Activated naive CD4-positive, alpha-beta T cell treated with anti-CD3 and anti-CD28 coated beads for 36 hours (primary cell): ENCODE data around the gene ARHGEF10L. TPM values are rescaled to one million over a fixed set of nuclear protein-coding genes. Genes with fewer than 3 reads are reported as not detected.

Source experiments
- CTCF ChIA-PET: fragments of 350-600 bp; sonication (Branson Sonifier 250); formaldehyde crosslinking; loops from one replicate; lab custom pipeline; 2021; ENCODE audit warnings: antibody characterized with exemption; lab: Charles Lee
- DNase-seq: peaks from one replicate; pipeline ENCODE4 v3.0.0-alpha.2; 2020
- H3K27ac Mint-ChIP-seq: one replicate; pipeline ENCODE4 v1.8.0; 2021; ENCODE audit warnings: mild to moderate bottlenecking, mixed read lengths
- H3K27me3 Mint-ChIP-seq: one replicate; pipeline ENCODE4 v1.8.0; 2021; ENCODE audit warnings: low read depth, mixed read lengths
- H3K36me3 Mint-ChIP-seq: one replicate; pipeline ENCODE4 v1.8.0; 2021; ENCODE audit warnings: low read depth, mixed read lengths
- H3K4me1 Mint-ChIP-seq: one replicate; pipeline ENCODE4 v1.8.0; 2021; ENCODE audit warnings: low read depth, mixed read lengths
- H3K4me3 Mint-ChIP-seq: one replicate; pipeline ENCODE4 v1.8.0; 2021; ENCODE audit warnings: mild to moderate bottlenecking, moderate library complexity, mixed read lengths
- H3K9me3 Mint-ChIP-seq: one replicate; pipeline ENCODE4 v1.8.0; 2021; ENCODE audit warnings: mixed read lengths
- intact Hi-C: fragments of 100-400 bp; cut with micrococcal nuclease; formaldehyde crosslinking; loops from one replicate; pipeline ENCODE4 v1.15.1; 2023
- total RNA-seq, 2 experiments: library from RNA; stranded (reverse); gene quantifications; one replicate each; pipeline ENCODE4 v1.2.3, GENCODE V29; 2021

The ARHGEF10L gene
- total RNA-seq, 2 experiments from 2014 or later: not detected

DNA sequence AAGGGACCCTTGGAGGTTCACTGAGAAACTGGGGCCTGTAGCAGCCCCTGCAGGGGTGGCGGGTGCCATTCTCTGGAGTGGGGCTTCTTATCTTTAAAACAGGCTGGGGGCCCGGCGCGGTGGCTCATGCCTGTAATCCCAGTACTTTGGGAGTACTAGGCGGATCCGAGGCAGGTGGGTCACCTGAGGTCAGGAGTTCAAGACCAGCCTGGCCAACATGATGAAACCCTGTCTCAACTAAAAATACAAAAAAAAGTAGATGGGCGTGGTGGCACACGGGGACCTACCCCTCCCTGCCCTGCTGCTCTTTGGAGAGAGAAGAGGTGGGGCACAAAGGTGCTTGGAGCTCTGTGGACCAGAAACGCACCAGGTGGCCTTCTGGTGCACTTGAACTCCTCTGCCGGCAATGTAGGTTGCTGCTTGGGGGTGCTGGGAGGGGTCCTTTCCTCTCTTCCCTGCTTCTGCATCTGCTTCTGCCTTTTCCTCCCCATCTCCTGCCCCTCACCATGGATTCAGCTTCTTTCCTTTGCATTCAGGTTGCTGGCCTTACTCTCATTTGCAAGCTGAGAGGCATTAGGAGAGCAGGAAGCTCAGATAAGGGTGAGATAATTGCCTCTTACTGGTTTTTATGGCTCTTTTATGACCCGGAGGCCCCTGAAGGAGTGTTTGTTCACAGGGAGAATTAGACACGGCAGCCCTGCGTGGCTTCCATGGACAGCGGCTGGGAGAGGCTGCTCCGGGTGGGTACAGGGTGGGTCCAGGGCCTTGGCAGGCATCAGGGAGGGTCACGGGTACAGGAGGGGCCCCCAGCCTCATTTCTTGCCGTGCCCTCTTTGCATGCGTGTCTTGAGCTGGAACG, 57.4 kb downstream of the ARHGEF10L start:
- Mint-ChIP-seq H3K4me1 (no peaks in the 10 kb centered on the region), H3K27me3 (no peaks in the 10 kb centered on the region), H3K36me3 (no peaks in the 10 kb centered on the region), H3K4me3 (no peak overlapping the region), H3K27ac (no peak overlapping the region), H3K9me3 (no peaks in the 10 kb centered on the region)
- intact Hi-C loops: no loop called here
- no peak for DNase-seq
- CTCF ChIA-PET: no interaction called here

DNA sequence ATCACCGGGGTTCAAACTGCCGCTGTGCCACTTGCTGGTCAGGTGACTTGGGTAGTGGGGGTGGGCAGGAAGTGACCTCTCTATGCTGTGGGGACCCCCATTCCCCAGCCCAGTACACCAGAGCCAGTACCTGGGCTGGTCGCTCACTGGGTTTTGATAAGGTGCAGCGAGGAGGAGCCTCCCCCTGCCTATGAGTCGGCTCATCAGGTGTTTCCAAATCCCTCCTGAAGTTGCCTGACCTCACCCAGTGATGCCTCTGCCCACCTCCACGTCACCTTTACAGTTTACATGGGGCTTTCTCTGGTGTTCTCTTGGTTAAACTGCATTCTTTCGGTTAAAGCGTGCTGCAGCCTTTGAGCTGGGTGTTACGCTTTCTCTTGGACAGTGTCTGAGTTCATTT, 58.2 kb downstream of the ARHGEF10L start:
- Mint-ChIP-seq H3K9me3 (no peaks in the 10 kb centered on the region), H3K4me1 (no peaks in the 10 kb centered on the region), H3K36me3 (no peaks in the 10 kb centered on the region), H3K4me3 (no peak overlapping the region), H3K27ac (no peak overlapping the region), H3K27me3 (no peaks in the 10 kb centered on the region)
- intact Hi-C loops: no loop called here
- CTCF ChIA-PET: no interaction called here
- DNase-seq: no peak

DNA sequence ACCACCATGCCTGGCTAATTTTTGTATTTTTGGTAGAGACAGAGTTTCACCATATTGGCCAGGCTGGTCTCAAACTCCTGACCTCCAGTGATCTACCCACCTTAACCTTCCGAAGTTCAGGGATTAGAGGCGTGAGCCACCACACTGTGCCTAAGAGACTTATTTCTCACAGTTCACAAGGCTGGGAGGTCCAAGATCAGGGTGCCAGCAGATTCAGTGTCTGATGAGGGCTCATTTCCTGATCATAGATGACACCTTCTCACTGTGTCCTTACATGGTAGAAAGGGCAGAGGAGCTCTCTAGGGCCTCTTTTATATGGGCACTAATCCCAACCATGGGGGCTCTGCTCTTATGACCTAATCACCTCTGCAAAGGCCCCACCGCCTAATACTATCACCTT, 58.8 kb downstream of the ARHGEF10L start:
- CTCF ChIA-PET: interaction anchor here (1.1 kb wide), 1 partner anchor 8 kb away, joined by 3 read pairs; no protein-coding TSS in a partner anchor
- Mint-ChIP-seq H3K9me3 (no peaks in the 10 kb centered on the region), H3K27me3 (no peaks in the 10 kb centered on the region), H3K36me3 (no peaks in the 10 kb centered on the region), H3K27ac (no peak overlapping the region), H3K4me1 (no peaks in the 10 kb centered on the region), H3K4me3 (no peak overlapping the region)
- DNase-seq: no peak
- intact Hi-C loops: no loop called here

DNA sequence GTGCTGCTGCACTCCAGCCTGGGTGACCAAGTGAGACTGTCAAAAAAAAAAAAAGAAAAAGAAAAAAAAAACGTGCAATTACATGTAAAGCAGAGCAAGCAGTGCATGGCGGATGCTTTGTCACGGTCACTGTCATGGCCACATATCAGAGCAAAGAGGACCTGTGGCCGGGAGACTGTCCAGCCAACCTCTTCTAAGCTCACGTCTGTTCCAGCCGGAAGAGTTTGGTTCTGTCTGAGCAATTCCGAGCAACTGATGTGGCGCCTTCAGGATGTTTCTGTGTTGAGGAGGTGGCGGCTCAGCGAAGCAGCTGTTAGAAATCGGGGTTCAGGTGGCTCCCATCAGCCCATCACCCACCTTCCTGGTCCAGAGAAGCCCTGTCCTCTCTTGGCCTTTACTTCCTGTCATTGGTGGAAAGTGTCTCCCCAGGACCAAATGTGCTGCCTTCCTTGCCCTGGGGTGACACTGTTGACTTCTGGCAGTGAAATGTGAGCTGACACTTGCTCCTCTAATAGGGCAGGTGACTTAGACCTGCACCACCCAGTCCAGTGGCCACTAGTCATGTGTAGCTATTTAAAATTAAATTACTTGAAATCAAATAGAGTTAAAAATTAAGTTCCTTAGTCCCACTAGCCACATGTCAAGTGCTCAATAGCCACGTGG, 59.9 kb downstream of the ARHGEF10L start:
- no peaks in the 10 kb centered on the region for H3K36me3 Mint-ChIP-seq

DNA sequence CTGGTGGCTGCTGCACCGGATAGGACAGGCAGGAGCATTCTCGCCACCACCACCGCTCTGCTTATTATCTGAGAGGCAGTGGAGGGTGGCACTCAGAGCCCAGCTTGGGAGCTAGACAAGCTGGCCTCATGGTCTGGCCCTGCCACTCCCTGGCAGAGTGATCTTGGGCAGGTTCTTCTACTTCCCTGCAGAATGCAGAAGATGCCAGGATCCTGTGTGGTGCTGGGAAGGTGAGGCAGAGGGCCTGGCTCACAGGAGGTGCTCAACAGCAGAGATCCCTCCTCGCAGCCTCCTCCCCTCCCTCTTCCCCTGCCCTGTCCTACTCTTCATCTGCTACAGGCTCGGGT, 60.4 kb downstream of the ARHGEF10L start:
- H3K9me3 Mint-ChIP-seq: no peaks in the 10 kb centered on the region
- no peak for DNase-seq
- no peaks in the 10 kb centered on the region for H3K36me3 Mint-ChIP-seq
- no peaks in the 10 kb centered on the region for H3K4me1 Mint-ChIP-seq
- H3K27me3 Mint-ChIP-seq: no peaks in the 10 kb centered on the region
- intact Hi-C loops: no loop called here
- H3K27ac Mint-ChIP-seq: no peak overlapping the region
- CTCF ChIA-PET: no interaction called here
- no peak overlapping the region for H3K4me3 Mint-ChIP-seq

More for the DNA sequence above, 59.9 kb downstream of the ARHGEF10L start:
- intact Hi-C loops: no loop called here
- no peak for DNase-seq
- Mint-ChIP-seq H3K9me3 (no peaks in the 10 kb centered on the region), H3K27me3 (no peaks in the 10 kb centered on the region), H3K4me1 (no peaks in the 10 kb centered on the region), H3K4me3 (no peak overlapping the region), H3K27ac (no peak overlapping the region)
- CTCF ChIA-PET: interaction anchor here (0.6 to 1.1 kb wide), 2 partner anchors 7 to 13 kb away, joined by 3 to 4 read pairs; no protein-coding TSS in a partner anchor

DNA sequence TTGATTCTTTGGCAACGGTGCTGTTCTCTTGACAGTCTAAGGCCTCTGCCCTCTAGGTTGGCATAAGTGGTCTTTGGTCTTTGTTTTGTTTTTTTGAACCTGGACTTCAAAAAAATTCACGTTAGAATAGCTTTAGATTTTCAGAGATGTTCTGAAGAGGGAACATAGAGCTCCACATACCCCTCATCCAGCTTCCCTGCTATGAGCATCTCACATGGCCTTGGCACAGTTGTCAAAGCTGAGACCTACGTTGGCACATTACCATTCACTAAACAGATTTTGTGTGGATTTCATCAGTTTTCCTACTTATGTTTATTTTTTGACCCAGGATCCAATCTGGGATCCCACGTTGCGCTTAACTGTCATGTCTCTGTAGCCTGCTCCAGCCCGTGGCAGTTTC, 60.8 kb downstream of the ARHGEF10L start:
- CTCF ChIA-PET: no interaction called here
- Mint-ChIP-seq H3K27ac (no peak overlapping the region), H3K4me3 (no peak overlapping the region), H3K27me3 (no peaks in the 10 kb centered on the region), H3K36me3 (no peaks in the 10 kb centered on the region), H3K4me1 (no peaks in the 10 kb centered on the region), H3K9me3 (no peaks in the 10 kb centered on the region)
- no peak for DNase-seq
- intact Hi-C loops: no loop called here

DNA sequence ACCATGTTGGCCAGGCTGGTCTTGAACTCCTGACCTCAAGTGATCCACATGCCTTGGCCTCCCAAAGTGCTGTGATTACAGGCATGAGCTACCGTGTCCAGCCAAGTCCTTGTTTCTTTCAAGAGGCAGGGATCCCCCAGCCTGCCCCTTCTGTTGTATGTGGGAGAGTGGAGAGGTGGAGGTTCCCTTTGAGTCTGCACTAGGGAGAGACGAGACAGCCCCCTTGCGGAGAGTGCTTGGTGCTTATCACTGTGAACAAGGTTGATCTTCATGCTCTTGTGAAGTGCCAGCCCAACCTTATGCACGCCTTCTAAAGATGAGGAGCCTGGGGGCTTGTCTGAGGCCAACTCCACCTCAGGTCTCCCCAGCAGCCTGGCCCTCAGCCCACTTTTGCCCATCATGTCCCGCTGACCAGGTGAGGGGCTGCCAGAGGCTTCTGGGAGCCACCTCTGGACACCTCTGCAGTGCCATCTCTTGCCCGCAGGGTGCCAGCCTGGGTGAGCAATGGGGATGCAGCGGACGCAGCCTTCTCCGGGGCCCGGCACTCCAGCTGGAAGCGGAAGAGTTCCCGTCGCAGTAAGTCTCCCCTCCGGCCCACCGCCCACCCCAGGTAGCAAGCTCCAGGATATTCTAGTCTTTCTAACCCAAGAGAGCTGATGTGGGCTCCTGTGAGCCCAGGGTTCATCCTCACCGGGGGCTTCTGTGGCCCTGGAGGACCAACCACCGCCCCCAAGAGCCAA, 62.3 kb downstream of the ARHGEF10L start:
- intact Hi-C loops: no loop called here
- no peaks in the 10 kb centered on the region for H3K4me1 Mint-ChIP-seq
- CTCF ChIA-PET: no interaction called here
- no peak for DNase-seq
- H3K36me3 Mint-ChIP-seq: no peaks in the 10 kb centered on the region
- H3K27me3 Mint-ChIP-seq: no peaks in the 10 kb centered on the region
- H3K4me3 Mint-ChIP-seq: no peak overlapping the region
- no peak overlapping the region for H3K27ac Mint-ChIP-seq
- no peaks in the 10 kb centered on the region for H3K9me3 Mint-ChIP-seq

DNA sequence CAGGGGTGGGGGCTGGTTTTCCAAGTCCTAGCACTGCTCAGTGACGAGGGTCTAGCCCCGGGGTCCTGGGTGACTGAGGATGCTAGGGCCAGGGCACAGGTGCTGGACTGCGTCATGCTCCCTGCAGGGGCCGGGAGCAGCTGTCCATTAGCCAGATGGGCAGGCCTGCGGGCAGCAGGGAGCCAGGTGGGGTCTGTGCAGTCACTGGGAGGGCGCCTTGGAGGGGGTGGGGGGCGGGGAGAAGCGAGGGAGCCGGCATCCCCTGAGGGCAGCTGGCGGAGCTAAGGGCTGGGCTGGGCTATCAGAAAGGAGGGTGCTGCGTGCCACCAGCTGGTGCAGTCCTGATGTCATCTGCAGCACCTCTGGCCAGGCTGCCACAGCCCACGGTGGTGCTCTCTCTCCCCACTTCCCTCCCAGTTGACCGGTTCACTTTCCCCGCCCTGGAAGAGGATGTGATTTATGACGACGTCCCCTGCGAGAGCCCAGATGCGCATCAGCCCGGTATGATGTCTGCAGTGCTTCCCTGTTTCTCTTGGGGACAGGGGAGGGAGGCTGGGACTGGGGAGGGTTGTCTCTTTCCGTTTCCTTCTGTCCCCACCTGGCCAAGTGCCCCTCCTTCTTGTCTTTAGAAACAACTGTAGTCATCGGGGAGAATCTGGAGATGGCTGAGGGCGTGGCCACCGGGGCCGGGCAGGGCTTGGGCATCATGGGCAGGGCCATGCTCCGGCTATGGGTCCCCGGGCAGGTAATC, 63.8 kb downstream of the ARHGEF10L start:
- intact Hi-C loops: no loop called here
- CTCF ChIA-PET: no interaction called here
- Mint-ChIP-seq H3K27me3 (no peaks in the 10 kb centered on the region), H3K27ac (no peak overlapping the region), H3K9me3 (no peaks in the 10 kb centered on the region), H3K4me3 (no peak overlapping the region), H3K36me3 (no peaks in the 10 kb centered on the region), H3K4me1 (no peaks in the 10 kb centered on the region)
- DNase-seq: no peak

DNA sequence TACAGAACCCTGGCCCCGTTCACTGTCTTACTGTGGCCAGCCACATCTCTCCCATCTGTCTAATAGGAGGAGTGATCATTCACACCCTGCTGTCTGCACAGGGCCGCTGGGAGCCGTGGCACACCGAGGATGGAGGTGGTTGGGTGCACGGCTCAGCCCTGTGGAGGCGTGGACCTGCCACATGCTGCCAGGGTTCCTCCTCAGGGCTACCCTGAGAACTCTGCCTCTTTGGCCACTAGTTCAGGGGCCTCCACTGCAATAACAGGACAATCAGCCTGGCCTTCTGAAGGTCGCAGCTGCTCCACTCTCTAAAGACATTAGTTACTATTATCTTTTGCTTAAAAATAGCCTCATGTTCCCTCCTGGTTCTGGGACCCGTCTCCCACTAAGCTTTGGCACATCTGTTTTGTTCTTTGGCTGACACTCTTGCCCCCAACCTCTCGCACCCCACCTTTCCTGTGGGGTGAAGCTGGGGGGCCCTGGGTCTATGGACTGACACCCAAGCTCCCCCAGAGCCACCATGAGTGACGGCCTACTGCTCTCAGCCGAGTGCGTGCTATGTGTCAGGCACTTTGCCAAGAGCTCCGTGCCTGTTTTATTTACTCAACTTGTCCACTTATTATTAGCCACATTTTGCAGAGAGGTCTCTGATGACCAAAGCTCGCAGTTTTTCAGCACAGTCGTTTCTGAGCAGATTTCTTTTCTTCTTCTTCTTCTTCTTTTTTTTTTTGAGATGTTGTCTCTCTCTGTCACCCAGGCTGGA, 66.3 kb downstream of the ARHGEF10L start:
- H3K4me3 Mint-ChIP-seq: no peak overlapping the region
- intact Hi-C loops: loop anchor here (1.0 to 2.0 kb wide), 2 partner anchors 103 to 111 kb away; no protein-coding TSS in a partner anchor
- no peaks in the 10 kb centered on the region for H3K36me3 Mint-ChIP-seq
- H3K9me3 Mint-ChIP-seq: no peaks in the 10 kb centered on the region
- CTCF ChIA-PET: interaction anchor here (0.5 to 4.5 kb wide), 13 partner anchors 19 to 406 kb away, joined by 3 to 38 read pairs (median 4); no protein-coding TSS in a partner anchor
- H3K27ac Mint-ChIP-seq: no peak overlapping the region
- no peaks in the 10 kb centered on the region for H3K4me1 Mint-ChIP-seq
- DNase-seq: no peak
- no peaks in the 10 kb centered on the region for H3K27me3 Mint-ChIP-seq

DNA sequence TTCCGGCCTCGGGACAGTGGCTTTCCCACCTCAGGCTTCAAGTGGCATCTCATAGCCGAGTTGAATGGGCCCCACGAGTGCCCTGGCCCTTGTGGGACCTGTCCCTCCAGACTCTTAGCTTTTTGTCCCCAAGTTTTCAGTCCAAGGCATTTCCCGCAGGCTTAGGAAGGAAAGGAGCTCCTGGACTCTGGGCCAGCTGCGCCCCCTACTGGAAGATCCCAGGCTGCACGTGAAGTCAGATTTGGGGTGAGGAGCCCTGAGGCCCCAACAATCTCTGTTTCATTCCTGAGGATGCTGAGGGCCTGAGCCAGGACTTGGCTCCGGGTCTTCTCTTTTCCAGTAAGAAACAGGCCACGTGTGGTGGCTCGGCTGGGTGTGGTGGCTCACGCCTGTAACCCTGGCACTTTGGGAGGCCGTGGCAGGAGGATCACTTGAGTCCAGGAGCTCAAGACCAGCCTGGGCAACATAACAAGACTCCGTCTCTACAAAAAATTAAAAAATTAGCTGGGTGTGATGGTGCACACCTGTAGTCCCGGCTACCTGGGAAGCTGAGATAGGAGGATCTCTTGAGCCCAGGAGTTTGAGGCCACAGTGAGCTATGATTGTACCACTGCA, 67.4 kb downstream of the ARHGEF10L start:
- no peaks in the 10 kb centered on the region for H3K27me3 Mint-ChIP-seq
- CTCF ChIA-PET: interaction anchor here (0.6 to 4.5 kb wide), 21 partner anchors 8 to 317 kb away, joined by 3 to 38 read pairs (median 4); no protein-coding TSS in a partner anchor
- intact Hi-C loops: loop anchor here (1.0 to 2.0 kb wide), 2 partner anchors 105 to 112 kb away; no protein-coding TSS in a partner anchor
- H3K36me3 Mint-ChIP-seq: no peaks in the 10 kb centered on the region
- H3K4me3 Mint-ChIP-seq: no peak overlapping the region
- DNase-seq: peak; percentile 76
- H3K4me1 Mint-ChIP-seq: no peaks in the 10 kb centered on the region
- no peaks in the 10 kb centered on the region for H3K9me3 Mint-ChIP-seq
- H3K27ac Mint-ChIP-seq: no peak overlapping the region
